ENCODE measurements around the gene MAPRE2. TPM values are rescaled to one million over a fixed set of nuclear protein-coding genes. Genes with fewer than 3 reads are reported as not detected.

The MAPRE2 gene
- total RNA-seq, 1 donor from 2014 or later: 35.4 TPM

DNA sequence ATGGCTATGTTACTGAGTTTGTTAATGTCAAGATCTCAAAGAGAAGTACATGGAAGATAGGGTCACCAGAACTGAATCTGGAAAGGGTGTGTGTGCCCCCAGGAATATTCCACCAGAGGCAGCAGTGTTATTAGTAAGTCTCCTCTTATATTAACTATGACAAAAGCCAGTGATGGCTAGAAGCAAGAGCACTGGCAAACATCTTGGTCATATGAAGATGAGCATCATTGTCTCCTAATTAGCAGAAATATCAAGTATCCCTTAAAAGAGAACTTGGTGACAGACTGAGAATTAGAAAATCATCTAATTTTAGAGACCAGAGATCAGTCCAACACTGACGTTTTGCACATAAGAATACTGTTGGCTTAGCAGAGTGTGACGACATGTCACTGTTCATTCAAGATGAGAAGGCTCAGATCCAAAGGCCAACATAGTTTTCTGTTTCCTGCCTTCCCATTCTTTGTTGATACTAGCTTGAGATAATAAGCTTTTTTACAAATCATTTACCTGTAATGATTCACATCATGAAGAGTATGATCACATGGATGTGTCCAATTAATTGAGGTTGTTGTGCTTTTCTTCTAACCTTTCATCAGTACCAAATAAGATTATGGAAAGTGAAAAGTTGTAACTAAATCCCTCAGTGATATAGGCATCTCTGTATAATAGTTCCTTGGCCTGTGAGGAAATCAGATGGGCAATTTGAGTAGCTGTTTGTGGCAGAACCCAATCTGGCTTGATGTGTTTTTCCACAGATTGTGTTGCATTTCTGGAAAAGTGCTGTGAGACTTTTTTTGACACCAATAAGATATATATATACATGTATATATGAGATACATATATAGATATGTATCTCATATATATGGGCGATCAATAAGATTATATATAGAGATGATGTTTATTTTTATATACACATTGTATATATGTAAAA lies 44.5 kb downstream of the MAPRE2 start:
- intact Hi-C loops (cut with DNase I): no loop called here
- no peaks in the 10 kb centered on the region for H3K27me3 ChIP-seq
- DNase-seq (no peak), ATAC-seq (no peak)
- no peaks in the 10 kb centered on the region for H3K9me3 ChIP-seq
- H3K4me1 ChIP-seq: peaks cover 8% of the 10 kb centered on the region
- TF ChIP-seq, protein P1, sequence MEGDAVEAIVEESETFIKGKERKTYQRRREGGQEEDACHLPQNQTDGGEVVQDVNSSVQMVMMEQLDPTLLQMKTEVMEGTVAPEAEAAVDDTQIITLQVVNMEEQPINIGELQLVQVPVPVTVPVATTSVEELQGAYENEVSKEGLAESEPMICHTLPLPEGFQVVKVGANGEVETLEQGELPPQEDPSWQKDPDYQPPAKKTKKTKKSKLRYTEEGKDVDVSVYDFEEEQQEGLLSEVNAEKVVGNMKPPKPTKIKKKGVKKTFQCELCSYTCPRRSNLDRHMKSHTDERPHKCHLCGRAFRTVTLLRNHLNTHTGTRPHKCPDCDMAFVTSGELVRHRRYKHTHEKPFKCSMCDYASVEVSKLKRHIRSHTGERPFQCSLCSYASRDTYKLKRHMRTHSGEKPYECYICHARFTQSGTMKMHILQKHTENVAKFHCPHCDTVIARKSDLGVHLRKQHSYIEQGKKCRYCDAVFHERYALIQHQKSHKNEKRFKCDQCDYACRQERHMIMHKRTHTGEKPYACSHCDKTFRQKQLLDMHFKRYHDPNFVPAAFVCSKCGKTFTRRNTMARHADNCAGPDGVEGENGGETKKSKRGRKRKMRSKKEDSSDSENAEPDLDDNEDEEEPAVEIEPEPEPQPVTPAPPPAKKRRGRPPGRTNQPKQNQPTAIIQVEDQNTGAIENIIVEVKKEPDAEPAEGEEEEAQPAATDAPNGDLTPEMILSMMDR (IDR thresholded peaks at IDR 0.05): no peak
- no peak overlapping the region for H3K27ac ChIP-seq
- no peak overlapping the region for H3K4me3 ChIP-seq
- no peaks in the 10 kb centered on the region for H3K36me3 ChIP-seq

DNA sequence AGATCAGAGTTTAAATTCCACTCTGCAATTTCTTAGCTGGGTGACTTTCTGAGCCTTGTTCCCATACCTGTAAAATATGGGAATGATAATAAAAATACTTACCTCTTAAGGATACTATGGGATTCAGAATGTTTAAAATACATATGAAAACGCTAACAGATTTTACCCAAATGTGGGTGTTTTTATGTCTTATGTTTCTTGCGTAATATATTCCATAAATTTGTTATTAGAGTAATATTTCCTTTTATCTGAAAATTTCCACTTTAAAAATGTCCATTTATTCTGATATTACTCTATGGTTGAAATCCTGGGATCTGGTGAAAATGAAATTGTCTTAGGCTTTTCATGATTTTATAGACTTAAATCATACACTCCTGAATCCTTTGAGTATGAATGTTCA lies 45.5 kb downstream of the MAPRE2 start:
- Histone ChIP-seq H3K27me3 (no peaks in the 10 kb centered on the region), H3K4me1 (peaks cover 8% of the 10 kb centered on the region), H3K9me3 (no peaks in the 10 kb centered on the region), H3K4me3 (no peak overlapping the region), H3K27ac (no peak overlapping the region), H3K36me3 (no peaks in the 10 kb centered on the region)
- TF ChIP-seq, protein P1 (IDR thresholded peaks at IDR 0.05): no peak
- DNase-seq: no peak
- intact Hi-C loops (cut with DNase I): no loop called here
- ATAC-seq: no peak

DNA sequence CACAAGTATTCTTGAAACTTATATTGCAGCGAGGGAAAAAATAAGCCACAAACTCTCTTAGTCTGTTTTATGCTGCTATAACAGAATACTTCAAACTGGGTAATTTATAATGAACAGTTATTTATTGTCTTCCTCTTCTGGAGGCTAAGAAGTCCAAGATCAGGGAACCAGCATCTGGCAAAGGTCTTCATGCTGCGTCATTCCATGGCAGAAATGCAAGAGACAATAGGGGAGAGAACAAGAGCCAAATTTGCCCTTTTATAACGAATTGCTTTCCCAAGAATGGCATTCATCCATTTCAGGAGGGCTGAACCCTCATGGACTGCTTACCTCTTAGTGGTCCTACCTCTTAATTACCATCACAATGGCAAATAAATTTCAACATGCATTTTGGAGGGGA lies 46.5 kb downstream of the MAPRE2 start:
- H3K36me3 ChIP-seq: no peaks in the 10 kb centered on the region
- H3K4me1 ChIP-seq: peaks cover 8% of the 10 kb centered on the region
- DNase-seq: no peak
- intact Hi-C loops (cut with DNase I): no loop called here
- H3K27me3 ChIP-seq: no peaks in the 10 kb centered on the region
- no peak for ATAC-seq
- no peak overlapping the region for H3K4me3 ChIP-seq
- no peak overlapping the region for H3K27ac ChIP-seq
- H3K9me3 ChIP-seq: no peaks in the 10 kb centered on the region
- TF ChIP-seq, protein P1 (IDR thresholded peaks at IDR 0.05): no peak

DNA sequence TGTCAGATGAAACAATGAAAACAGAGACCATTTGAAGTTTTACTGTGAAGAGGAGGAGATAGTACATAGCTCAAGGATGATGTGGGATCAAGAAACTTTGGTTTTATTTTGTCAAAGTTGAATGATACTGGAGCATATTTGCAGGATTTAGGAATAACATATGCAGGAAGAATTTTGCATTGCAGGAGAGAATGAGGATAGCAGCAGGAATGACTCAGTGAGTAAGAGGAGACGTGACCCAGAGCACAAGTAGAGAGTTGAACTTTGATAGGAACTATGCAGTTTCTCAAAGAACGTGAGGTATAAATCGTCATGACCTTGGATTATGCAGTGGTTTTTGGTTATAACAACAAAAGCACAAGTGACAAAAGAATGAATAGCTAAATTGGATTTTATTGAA lies 47.7 kb downstream of the MAPRE2 start:
- DNase-seq: no peak
- no peaks in the 10 kb centered on the region for H3K9me3 ChIP-seq
- no peak for ATAC-seq
- intact Hi-C loops (cut with DNase I): no loop called here
- no peaks in the 10 kb centered on the region for H3K27me3 ChIP-seq
- peaks cover 8% of the 10 kb centered on the region for H3K4me1 ChIP-seq
- no peak overlapping the region for H3K4me3 ChIP-seq
- H3K36me3 ChIP-seq: no peaks in the 10 kb centered on the region
- H3K27ac ChIP-seq: no peak overlapping the region
- TF ChIP-seq, protein P1 (IDR thresholded peaks at IDR 0.05): no peak

DNA sequence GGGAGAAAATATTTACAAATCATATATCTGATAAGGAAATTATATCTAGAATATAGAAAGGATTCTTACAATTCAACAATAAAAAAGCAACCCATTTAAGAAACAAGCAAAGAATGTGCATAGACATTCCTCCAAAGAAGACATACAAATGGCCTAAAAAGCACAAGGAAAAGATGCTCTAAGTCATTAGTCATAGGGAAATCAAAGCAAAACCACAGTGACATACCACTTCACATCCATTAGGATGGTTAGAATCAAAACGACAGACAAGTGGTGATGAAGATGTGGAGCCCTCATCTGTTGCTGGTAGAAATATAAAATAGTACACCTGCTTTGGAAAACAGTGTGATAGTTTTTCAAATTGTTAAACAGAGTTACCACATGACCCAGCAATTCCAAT lies 48.2 kb downstream of the MAPRE2 start:
- no peaks in the 10 kb centered on the region for H3K27me3 ChIP-seq
- TF ChIP-seq, protein P1 (IDR thresholded peaks at IDR 0.05): no peak
- H3K27ac ChIP-seq: no peak overlapping the region
- ATAC-seq (no peak), DNase-seq (no peak)
- H3K4me3 ChIP-seq: no peak overlapping the region
- peaks cover 8% of the 10 kb centered on the region for H3K4me1 ChIP-seq
- intact Hi-C loops (cut with DNase I): no loop called here
- H3K36me3 ChIP-seq: no peaks in the 10 kb centered on the region
- H3K9me3 ChIP-seq: no peaks in the 10 kb centered on the region

All from upper lobe of right lung (tissue), 1 donor.